BLaER1 treated with 17β-estradiol and CSF1 and Interleukin-3, amounts not matched to agents 10 nM and 100 nM (cell line): ENCODE data around the gene FGA.

Experiments
- H3K27ac ChIP-seq, 11 experiments: shearing (Covaris generic); formaldehyde crosslinking; 2 replicates each; pipeline ENCODE4 v1.8.1; 2022
- H3K27me3 ChIP-seq, 11 experiments: shearing (Covaris generic); formaldehyde crosslinking; 2 replicates each; pipeline ENCODE4 v1.8.1; 2022
- H3K36me3 ChIP-seq, 11 experiments: shearing (Covaris generic); formaldehyde crosslinking; 2 replicates each; pipeline ENCODE4 v1.8.1; 2022
- H3K4me1 ChIP-seq, 10 experiments: shearing (Covaris generic); formaldehyde crosslinking; 2 replicates each; pipeline ENCODE4 v1.8.1; 2022
- H3K4me2 ChIP-seq, 11 experiments: shearing (Covaris generic); formaldehyde crosslinking; 2 replicates each; pipeline ENCODE4 v1.8.1; 2022
- H3K4me3 ChIP-seq, 10 experiments: shearing (Covaris generic); formaldehyde crosslinking; 2 replicates each; pipeline ENCODE4 v1.8.1; 2022
- H3K9ac ChIP-seq, 11 experiments: shearing (Covaris generic); formaldehyde crosslinking; 2 replicates each; pipeline ENCODE4 v1.8.1; 2022
- H3K9me3 ChIP-seq, 11 experiments: shearing (Covaris generic); formaldehyde crosslinking; replicated peaks in 1 of 11; 2 replicates each; pipeline ENCODE4 v1.8.1; 2022
- H4K20me1 ChIP-seq, 11 experiments: shearing (Covaris generic); formaldehyde crosslinking; 2 replicates each; pipeline ENCODE4 v1.8.1; 2022
- Cebpa-rat ChIP-seq, 11 experiments: shearing (Covaris generic); IDR thresholded peaks; 2 replicates each; pipeline ENCODE4 v1.8.1; 2022

Gene FGA

DNA sequence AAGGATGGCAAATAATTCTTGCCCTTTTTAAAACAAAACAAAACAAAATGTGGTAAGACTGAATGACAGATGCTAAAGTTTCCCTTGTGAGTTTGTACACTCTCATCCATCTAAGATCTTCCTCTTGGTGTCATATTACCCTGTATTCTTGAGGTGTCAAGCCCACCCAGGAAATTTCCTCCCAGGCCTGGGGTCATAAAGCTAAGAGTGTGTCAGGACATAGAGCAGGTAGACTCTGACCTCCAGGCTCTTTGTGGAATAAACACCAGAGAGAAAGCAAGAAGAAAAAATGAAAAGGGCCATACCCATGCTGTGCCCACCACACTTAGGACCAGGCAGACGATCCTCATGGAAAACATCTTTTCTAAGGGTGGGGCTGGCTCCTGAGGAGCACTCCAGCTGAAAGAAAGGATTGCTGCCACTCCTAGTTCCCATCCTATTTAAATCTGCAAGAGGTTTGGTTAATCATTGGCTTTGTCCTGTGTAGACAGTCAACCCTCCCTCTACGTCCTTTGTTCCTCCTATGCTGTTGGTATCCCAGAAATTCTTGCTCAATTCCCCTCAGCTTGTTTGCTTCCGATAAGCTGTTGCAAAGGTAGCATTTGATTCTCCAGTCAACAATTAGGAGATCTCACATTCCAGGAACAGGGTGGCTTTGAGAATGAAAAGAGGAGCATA lies at the start of gene FGA:
Gene FGA, minus strand, starts transcription at position 414 of the 678 bp plus-strand sequence. Its CDS starts 55 bp downstream, at position 359.
- Histone ChIP-seq H3K9me3 (no peaks in the 10 kb centered on the region), H4K20me1 (no peaks in the 10 kb centered on the region), H3K9ac (no peak within 1 kb of the TSS), H3K27me3 (no peaks in the 10 kb centered on the region), H3K36me3 (no peaks in the 10 kb centered on the region), H3K4me2 (no peak within 1 kb of the TSS), H3K4me1 (no peaks in the 10 kb centered on the region), H3K4me3 (no peak within 1 kb of the TSS), H3K27ac (no peak within 1 kb of the TSS)
- no peak for TF ChIP-seq Cebpa-rat (IDR thresholded peaks at IDR 0.05)

DNA sequence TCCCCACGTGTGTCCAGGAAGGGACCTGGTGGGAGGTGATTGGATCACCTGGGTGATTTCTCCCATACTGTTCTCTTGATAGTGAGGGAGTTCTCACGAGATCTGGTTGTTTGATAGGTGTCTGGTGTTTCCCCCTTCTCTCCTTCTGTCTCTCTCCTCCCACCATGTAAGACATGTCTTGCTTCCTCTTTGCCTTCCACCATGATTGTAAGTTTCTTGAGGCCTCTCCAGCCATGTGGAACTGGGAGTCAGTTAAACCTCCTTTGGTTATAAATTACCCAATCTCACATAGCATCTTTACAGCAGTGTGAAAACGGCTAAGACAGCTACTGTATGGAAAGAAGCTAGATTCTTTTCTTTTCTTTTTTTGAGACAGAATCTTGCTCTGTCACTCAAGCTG lies 43.5 kb upstream of the FGA start:
- no peaks in the 10 kb centered on the region for H4K20me1 ChIP-seq
- no peak overlapping the region for H3K4me2 ChIP-seq
- H3K27me3 ChIP-seq, result no peaks in the 10 kb centered on the region
- no peak for TF ChIP-seq Cebpa-rat (IDR thresholded peaks at IDR 0.05)
- H3K4me3 ChIP-seq, result no peak overlapping the region
- H3K36me3 ChIP-seq, result no peaks in the 10 kb centered on the region
- H3K27ac ChIP-seq, result no peak overlapping the region
- no peak overlapping the region for H3K9ac ChIP-seq
- no peaks in the 10 kb centered on the region for H3K4me1 ChIP-seq
- no peaks in the 10 kb centered on the region; a peak in 1 of 22 replicates for H3K9me3 ChIP-seq

DNA sequence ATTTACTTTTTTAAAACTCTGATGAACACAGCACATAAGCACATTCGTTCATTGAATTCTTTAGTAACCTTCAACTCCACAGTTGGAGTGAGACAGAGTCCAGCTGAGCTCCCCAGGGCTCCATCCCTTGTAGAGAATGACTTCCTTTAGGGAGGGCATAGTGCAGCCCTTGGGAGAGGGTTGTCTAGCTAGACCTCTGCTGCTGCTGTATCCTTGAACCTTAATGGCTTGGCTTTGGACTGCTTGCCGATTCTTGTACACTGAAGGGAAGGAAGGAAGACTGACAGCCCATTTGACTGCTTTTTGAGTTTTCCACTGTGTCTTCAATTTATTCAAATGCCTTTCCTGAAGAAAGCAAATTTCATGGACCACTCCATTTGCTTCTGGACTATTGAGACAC lies 41.3 kb upstream of the FGA start:
- no peaks in the 10 kb centered on the region for H4K20me1 ChIP-seq
- H3K9me3 ChIP-seq, result peaks cover 0 to 7% (median 2%) of the 10 kb centered on the region in 11 experiments; a peak in 8 of 22 replicates
- no peak overlapping the region for H3K4me2 ChIP-seq
- TF ChIP-seq Cebpa-rat (IDR thresholded peaks at IDR 0.05), result no peak
- H3K36me3 ChIP-seq, result no peaks in the 10 kb centered on the region
- H3K4me3 ChIP-seq, result no peak overlapping the region
- H3K4me1 ChIP-seq, result no peaks in the 10 kb centered on the region
- H3K27ac ChIP-seq, result no peak overlapping the region
- H3K9ac ChIP-seq, result no peak overlapping the region
- H3K27me3 ChIP-seq, result peaks cover 0 to 3% (median 0%) of the 10 kb centered on the region in 11 experiments; a peak in 2 of 22 replicates

DNA sequence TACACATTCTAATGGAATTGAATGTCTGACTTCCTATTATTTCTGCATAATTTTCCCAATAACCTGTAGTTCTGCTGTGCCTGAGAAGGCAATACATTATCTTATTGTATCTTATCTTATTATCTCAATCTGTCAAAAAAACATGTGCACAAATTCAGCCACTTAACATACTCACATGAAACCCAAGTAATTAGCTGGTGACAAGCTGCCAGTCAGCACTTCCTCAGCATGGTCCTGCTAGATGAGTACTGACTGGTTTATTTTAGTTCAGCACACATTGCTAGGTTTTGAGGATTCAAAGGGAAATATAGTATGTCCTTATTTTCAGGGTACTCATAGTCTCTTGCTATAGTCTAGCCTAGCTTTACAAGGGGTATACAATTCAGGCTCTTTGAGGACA lies 39.8 kb upstream of the FGA start:
- H3K36me3 ChIP-seq, result no peaks in the 10 kb centered on the region
- H3K4me1 ChIP-seq, result no peaks in the 10 kb centered on the region
- H4K20me1 ChIP-seq, result no peaks in the 10 kb centered on the region
- TF ChIP-seq Cebpa-rat (IDR thresholded peaks at IDR 0.05), result no peak
- no peak overlapping the region for H3K4me3 ChIP-seq
- peaks cover 0 to 8% (median 0%) of the 10 kb centered on the region in 11 experiments; a peak in 2 of 22 replicates for H3K27me3 ChIP-seq
- no peak overlapping the region for H3K4me2 ChIP-seq
- no peak overlapping the region for H3K9ac ChIP-seq
- H3K9me3 ChIP-seq, result peaks cover 0 to 11% (median 5%) of the 10 kb centered on the region in 11 experiments; a peak in 8 of 22 replicates
- H3K27ac ChIP-seq, result no peak overlapping the region

DNA sequence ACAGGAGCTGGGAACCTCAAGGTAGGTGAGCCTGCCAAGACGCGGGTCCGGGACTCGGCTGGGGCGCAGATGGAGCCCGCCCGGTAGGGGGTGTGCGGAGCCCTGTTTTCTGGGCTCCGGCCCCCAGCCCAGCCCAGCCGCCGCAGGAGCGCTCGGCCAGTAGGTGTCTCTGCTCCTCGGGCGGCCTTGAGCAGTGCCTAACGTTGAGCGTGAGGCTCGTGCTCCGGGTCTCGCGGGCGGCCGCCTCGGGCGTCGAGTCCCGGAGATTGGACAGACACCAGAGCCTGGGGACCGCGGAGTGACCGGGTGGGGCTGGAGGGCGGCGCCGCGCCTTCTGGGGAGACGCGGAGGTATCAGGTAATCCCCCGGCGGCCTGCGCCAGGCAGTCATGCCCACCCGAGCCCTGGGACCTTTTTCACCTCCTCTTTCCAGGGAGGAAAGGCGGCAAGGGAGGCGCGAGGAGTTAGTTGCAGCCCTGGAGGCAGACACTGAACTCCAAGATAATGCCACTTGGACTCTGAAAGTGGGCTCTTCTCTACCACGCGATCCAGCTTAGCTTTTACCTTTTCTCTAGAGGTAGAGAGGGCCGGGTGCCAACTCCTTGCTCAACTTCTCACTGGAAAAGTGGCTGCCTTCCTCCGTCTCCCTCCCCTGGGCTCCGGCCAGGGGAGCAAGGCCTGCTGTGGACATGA lies 36.4 kb upstream of the FGA start:
- Histone ChIP-seq H3K36me3 (no peaks in the 10 kb centered on the region), H3K4me2 (no peak overlapping the region), H3K9me3 (peaks cover 0 to 11% (median 5%) of the 10 kb centered on the region in 11 experiments; a peak in 8 of 22 replicates), H3K4me3 (no peak overlapping the region), H3K9ac (no peak overlapping the region), H3K27ac (no peak overlapping the region), H3K27me3 (peaks cover 0 to 8% (median 0%) of the 10 kb centered on the region in 11 experiments; a peak in 2 of 22 replicates), H4K20me1 (no peaks in the 10 kb centered on the region), H3K4me1 (no peaks in the 10 kb centered on the region)
- TF ChIP-seq Cebpa-rat (IDR thresholded peaks at IDR 0.05), result no peak

DNA sequence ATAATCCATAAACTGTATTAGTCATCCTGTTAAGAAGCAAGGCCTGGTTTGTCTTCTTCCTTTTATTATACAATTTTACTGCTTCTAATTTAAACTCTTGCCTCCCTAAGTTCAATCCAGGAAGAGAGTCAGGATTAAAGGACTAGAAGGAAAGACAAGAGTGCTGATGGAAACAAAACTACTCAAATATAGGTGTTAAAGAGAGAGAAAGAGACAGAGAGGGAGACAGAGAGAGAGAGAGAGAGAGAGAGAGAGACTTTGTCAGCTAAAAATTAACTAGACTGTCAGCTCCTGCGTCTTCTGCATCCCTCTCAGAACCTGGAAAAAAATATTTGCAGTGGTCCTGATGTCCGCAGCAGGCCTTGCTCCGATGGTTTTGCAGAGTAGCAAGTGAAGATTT lies 35.4 kb upstream of the FGA start:
- H3K27me3 ChIP-seq, result peaks cover 0 to 8% (median 0%) of the 10 kb centered on the region in 11 experiments; a peak in 2 of 22 replicates
- no peak for TF ChIP-seq Cebpa-rat (IDR thresholded peaks at IDR 0.05)
- H3K9ac ChIP-seq, result no peak overlapping the region
- H4K20me1 ChIP-seq, result no peaks in the 10 kb centered on the region
- H3K4me3 ChIP-seq, result no peak overlapping the region
- peaks cover 0 to 11% (median 5%) of the 10 kb centered on the region in 11 experiments; a peak in 8 of 22 replicates for H3K9me3 ChIP-seq
- H3K4me1 ChIP-seq, result no peaks in the 10 kb centered on the region
- H3K4me2 ChIP-seq, result no peak overlapping the region
- H3K27ac ChIP-seq, result no peak overlapping the region
- H3K36me3 ChIP-seq, result no peaks in the 10 kb centered on the region

DNA sequence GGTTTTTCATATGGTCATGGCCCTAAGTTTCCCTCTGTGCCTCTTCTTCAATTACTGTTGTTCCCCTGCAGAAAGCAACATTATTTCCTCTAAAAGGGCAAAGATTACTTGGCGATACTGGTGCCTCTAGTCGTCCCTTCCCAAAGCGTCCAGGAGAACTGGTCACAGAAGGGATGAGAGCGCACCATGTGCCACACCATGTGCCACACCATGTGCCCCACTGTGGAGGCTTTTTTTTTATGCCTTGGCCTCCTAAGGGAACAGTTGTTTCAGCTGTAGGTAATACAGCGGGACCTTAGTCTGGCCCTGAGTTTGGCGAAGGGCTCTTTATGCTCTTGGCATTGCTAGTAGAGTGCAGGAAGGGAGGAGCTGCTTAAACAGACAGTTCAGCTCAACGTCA lies 33.5 kb upstream of the FGA start:
- H3K4me3 ChIP-seq, result no peak overlapping the region
- H3K36me3 ChIP-seq, result no peaks in the 10 kb centered on the region
- H3K9me3 ChIP-seq, result peaks cover 0 to 11% (median 5%) of the 10 kb centered on the region in 11 experiments; a peak in 8 of 22 replicates
- H3K4me1 ChIP-seq, result no peaks in the 10 kb centered on the region
- H3K27ac ChIP-seq, result no peak overlapping the region
- TF ChIP-seq Cebpa-rat (IDR thresholded peaks at IDR 0.05), result no peak
- no peaks in the 10 kb centered on the region for H4K20me1 ChIP-seq
- no peak overlapping the region for H3K4me2 ChIP-seq
- H3K9ac ChIP-seq, result no peak overlapping the region
- H3K27me3 ChIP-seq, result peaks cover 0 to 8% (median 0%) of the 10 kb centered on the region in 11 experiments; a peak in 2 of 22 replicates

DNA sequence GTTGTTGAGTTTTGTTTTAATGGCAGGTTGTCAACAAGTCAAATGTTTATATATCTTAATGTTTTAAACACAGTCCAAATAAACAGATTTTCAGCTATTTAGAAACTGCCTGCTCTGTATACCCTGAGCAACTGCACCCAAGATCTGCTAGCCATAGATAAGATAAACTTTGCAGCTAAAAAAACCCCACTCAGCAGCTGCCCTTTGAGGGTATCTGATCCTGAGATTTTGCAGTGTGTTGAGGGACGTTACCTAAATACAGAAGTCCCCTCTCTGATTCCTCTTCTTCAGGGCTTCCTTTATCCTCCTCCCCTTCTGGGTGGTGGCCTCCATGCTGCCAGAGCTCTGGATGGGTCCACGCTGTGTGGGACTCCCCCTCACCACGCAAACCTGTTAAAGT lies 32.9 kb upstream of the FGA start:
- no peak for TF ChIP-seq Cebpa-rat (IDR thresholded peaks at IDR 0.05)
- H3K9me3 ChIP-seq, result peaks cover 0 to 11% (median 5%) of the 10 kb centered on the region in 11 experiments; a peak in 8 of 22 replicates
- no peaks in the 10 kb centered on the region for H3K36me3 ChIP-seq
- peaks cover 0 to 8% (median 0%) of the 10 kb centered on the region in 11 experiments; a peak in 2 of 22 replicates for H3K27me3 ChIP-seq
- no peak overlapping the region for H3K27ac ChIP-seq
- H3K4me3 ChIP-seq, result no peak overlapping the region
- H4K20me1 ChIP-seq, result no peaks in the 10 kb centered on the region
- no peaks in the 10 kb centered on the region for H3K4me1 ChIP-seq
- H3K9ac ChIP-seq, result no peak overlapping the region
- no peak overlapping the region for H3K4me2 ChIP-seq

DNA sequence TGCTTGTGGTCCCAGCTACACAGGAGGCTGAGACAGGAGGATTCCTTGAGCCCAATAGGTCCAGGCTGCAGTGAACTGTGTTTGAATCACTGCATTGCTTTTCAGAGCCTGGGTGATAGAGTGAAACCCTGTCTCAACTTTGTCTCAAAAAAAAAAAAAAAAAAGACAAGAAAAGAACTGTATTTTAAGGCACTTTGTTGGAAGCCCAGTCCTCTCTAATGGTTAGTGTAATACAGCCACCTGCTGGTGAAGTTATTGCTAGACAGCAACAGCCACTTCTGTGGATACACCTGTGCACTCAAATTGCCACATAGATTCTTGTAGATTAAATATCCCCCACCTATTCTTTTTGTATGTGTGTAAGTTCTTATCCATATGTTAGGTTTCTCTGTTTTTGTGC lies 32.1 kb upstream of the FGA start:
- no peak for TF ChIP-seq Cebpa-rat (IDR thresholded peaks at IDR 0.05)
- Histone ChIP-seq H3K27me3 (peaks cover 0 to 8% (median 0%) of the 10 kb centered on the region in 11 experiments; a peak in 2 of 22 replicates), H4K20me1 (no peaks in the 10 kb centered on the region), H3K9ac (no peak overlapping the region), H3K4me1 (no peaks in the 10 kb centered on the region), H3K27ac (no peak overlapping the region), H3K4me2 (no peak overlapping the region), H3K36me3 (no peaks in the 10 kb centered on the region), H3K4me3 (no peak overlapping the region), H3K9me3 (peaks cover 0 to 11% (median 5%) of the 10 kb centered on the region in 11 experiments; a peak in 8 of 22 replicates)
